CD4-positive, alpha-beta T cell treated with Interleukin-21 for 1 hour (primary cell): ENCODE results near the gene ADRB2.
"Not testable (repeated sequence)": the region's sequence is repeated elsewhere in the genome, so short reads cannot be mapped to it uniquely, and the experiment has no call there.

Experiments
- DNase-seq: peaks from one replicate; pipeline ENCODE4 v3.0.0-alpha.2; 2020

The ADRB2 gene

GRCh38 chr5:148826053-148826738 is at the start of gene ADRB2:
ADRB2 (plus strand) TSS chr5:148826611; CDS start chr5:148826832, 221 bp downstream.
- DNase-seq, result peak; percentile 93

GRCh38 chr5:148776780-148777179 is 49.6 kb upstream of the ADRB2 start:
- DNase-seq, result no peak

- DNase-seq, result no peak
Measured at GRCh38 chr5:148778882-148779281, 47.5 kb upstream of the ADRB2 start.

GRCh38 chr5:148780711-148781110 is 45.7 kb upstream of the ADRB2 start:
- DNase-seq, result no peak

GRCh38 chr5:148781766-148782165 is 44.6 kb upstream of the ADRB2 start:
- DNase-seq, result no peak

- no peak for DNase-seq
Measured at GRCh38 chr5:148785223-148785622, 41.2 kb upstream of the ADRB2 start.

GRCh38 chr5:148786456-148786855 is 40.0 kb upstream of the ADRB2 start:
- no peak for DNase-seq

- DNase-seq, result no peak
Measured at GRCh38 chr5:148788636-148789035, 37.8 kb upstream of the ADRB2 start.

DNA sequence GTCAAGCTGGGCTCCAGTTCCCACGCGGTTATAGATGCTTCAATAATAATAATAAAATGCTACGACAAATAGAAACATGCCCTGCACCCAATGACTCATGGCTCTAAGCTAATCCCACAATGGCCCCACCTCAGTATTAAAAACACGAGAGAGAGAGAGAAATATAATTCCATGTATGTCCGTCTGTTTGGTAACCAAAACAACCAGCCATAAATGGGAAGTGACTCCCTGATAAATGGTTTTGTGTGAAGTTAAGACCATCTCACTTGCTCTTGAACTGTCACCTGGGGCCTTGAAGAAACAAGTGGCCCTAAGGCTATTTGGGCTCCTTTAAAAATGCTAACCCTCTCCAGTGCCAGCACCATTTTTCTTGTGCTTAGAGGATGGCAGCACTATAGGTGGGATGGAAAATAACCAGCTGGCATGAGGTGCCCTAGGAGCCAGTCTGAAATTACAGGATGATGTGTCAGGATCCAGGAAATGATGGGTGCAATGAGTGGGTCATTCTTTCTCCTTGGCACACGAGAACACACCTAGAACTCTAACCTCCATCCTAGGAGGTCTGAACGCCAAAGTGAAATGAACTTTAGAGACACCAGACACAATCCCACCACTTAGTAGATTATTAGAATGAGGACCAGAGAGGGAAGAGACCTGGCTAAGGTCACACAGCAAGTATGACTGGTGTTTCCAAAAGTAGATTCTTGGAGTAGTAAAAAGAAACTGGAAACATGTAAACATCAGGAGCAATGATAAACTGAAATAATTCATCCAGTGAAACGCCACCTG is 35.7 kb upstream of the ADRB2 start:
- no peak for DNase-seq

DNA sequence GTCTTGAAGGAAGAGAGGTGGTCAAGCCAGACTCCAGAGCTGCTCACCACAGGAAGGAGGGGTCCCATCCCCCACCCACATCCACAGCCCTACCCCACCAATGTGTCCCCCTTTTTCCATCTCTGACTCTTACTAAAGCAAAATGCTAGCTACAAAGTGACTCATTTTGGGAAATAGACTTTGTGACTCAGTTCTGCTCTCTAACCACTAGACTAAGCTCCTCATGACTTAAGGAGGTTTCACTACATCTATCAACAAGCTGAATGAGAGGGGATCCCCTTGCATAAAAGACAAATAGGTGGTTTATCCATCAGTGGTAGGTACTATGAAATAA is 35.1 kb upstream of the ADRB2 start:
- no peak for DNase-seq

DNA sequence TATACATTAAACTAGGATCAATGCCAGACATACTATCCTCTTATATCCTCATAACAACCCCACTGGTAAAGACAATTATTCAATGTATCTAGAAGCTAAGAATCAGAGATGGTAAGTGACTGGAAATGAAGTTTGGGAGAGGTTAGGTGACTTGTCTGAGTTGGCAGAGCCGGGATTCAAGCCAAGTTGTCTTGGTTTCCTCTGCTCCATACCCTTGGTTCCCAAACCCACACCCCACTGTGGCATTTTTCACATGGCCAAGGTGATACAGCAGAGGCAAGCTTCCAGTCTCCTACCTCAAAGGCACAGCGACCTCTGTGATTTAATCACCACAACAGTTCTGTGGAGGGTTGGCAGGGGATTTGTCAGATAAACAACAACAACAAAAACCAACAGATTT is 34.7 kb upstream of the ADRB2 start:
- no peak for DNase-seq

DNA sequence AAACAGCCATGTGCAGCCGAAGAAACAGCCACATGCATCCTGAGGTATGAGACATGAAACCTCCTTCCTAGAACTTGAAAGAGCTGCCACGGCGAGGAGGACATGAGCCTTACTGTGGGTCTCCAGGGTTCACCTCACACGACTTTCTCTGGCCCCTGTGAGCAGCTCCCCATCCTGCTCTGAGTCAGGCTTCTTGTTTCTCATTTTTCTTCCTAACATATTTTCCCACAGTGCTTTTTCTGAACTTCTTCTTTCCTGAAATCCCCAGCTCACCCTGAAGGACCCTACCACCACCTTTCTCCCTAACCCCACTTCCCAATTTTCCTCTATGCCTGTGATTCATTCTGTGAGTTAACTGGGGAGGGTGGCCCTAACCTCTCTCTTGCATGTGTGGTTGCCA is 33.7 kb upstream of the ADRB2 start:
- DNase-seq, result no peak

DNA sequence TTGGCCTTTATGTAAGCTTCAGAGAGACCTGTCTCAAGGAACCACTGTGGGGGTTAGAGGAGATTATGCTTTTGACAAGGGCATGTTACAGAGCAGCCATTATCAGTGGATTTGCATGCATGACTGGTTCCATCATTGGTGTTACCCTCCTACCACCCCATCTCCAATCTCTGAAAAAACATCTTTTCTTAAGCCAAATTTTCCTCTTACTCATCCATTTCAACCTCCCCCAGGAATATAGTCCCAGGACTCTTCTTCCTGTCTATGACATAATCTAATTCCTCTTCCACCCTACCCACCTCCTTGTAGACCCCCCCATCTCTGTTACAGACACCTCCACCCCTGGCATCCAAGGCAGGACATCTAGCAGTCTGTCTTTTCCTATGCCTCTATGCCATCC is 33.1 kb upstream of the ADRB2 start:
- DNase-seq, result no peak

GRCh38 chr5:148794275-148794674 is 32.1 kb upstream of the ADRB2 start:
- no peak for DNase-seq

DNA sequence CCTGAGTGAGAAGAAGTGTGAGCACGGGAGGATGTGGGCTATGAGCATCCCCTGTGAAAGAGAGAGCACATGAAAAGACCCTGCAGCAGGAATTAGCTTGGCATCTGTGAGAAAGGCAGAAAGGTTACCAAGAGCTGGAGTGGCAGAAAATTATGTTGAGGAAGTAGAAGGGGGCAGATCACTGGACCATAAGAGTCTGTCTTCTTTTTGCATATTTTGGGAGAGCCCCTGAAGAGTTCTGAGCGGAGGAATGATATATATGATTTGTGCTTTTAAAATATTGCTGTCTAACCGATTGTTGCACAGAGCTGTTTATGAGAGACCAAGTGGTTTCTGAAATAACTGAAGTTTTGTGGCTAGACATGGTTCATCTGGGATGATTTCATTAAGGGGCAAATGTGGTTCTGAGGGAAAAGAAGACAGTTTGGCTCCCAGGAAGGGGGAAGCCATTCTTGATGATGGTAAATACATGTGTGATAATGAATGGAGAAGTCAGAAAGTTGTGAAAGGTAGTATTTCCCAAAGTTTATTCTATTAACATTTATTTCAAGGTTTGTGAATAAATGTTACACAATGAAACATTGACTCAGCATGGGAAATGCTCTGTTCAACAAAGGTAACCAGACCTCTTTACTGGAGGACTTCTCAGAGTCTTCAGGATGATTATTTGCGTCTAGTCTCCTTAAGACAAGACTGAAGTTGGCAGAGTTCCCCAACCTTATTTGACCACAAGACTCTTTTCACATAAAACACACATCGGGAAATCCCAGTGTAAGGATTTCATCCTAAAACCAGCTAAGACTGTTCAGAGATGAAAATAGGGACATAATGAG is 31.5 kb upstream of the ADRB2 start:
- no peak for DNase-seq

- no peak for DNase-seq
Measured at GRCh38 chr5:148796936-148797335, 29.5 kb upstream of the ADRB2 start.

- no peak for DNase-seq
Measured at GRCh38 chr5:148798786-148799185, 27.6 kb upstream of the ADRB2 start.

DNA sequence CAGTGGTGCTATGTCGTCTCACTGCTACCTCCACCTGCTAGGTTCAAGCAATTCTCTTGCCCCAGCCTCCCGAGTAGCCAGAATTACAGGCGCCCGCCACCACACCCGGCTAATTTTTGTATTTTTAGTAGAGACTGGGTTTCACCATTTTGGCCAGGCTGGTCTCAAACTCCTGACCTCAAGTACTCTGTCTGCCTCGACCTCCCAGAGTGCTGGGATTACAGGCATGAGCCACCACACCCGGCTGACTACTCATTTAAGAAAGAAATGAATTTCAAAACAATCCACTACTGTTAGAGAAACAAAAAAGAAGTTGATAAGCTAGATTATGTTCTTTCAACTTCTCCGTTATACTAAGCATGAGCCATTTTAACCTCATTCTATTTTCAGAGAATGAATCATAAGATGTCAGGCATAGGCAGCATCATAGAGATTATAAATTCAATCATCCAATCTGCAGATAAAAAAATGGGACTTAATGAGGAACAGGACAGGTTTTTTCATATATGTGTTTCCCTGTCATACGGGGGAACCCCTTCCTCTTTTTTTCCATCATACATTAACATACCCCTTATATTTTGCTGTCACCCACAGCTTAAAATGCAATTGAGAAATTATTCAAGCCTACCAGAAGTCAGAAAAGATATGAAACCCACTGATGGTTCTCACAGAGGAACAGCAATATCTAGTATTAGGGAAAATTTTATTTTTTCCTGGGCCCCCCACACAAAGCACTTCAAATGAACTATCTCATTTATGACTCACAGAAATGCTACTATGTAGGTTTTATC is 26.5 kb upstream of the ADRB2 start:
- no peak for DNase-seq

GRCh38 chr5:148801682-148802276 is 24.6 kb upstream of the ADRB2 start:
- DNase-seq, result no peak

- DNase-seq, result not testable (repeated sequence)
Measured at GRCh38 chr5:148803451-148803850, 23.0 kb upstream of the ADRB2 start.

DNA sequence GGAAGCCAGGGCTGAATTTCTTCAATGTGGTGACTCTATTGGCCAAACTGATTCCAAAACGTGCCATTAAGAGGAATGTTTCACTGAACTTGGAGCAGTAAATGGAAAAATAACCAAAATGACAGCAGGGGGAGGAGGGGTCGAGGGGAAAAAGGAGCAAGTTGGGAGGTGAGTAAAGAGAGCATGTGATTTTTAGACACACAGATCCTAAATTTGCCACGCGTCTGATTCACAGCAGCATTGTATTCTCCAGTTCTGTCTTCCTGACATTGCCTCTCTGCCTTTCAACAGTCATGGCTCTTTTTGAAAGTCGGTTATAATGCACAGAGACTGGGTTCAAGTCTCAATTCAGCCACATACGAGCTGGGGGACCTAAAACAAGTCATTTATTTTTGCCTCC is 22.0 kb upstream of the ADRB2 start:
- DNase-seq, result no peak
